ENCODE results near the gene CCL8.

Gene CCL8

GRCh38 chr17:34319039-34319483 lies at the start of gene CCL8:
Gene CCL8, plus strand, starts transcription at chr17:34319435. Its CDS starts 67 bp downstream, at chr17:34319502.
- no peak within 1 kb of the TSS for H3K4me3 ChIP-seq (ENCODE audit: low read depth, low read length)
- no peak for DNase-seq (ENCODE audit: low read depth)
- no peak for TF ChIP-seq CTCF (conservative IDR thresholded peaks at IDR 0.05; ENCODE audit: low read depth, low read length)

GRCh38 chr17:34269969-34270368 lies 49.3 kb upstream of the CCL8 start, which contains the start of gene CCL7:
Gene CCL7, plus strand, starts transcription at chr17:34270221. Its CDS starts 70 bp downstream, at chr17:34270291.
- no peak for DNase-seq (ENCODE audit: low read depth)
- H3K4me3 ChIP-seq (ENCODE audit: low read depth, low read length) = no peak within 1 kb of the TSS
- no peak for TF ChIP-seq CTCF (conservative IDR thresholded peaks at IDR 0.05; ENCODE audit: low read depth, low read length)

- peak; percentile 89 for DNase-seq (ENCODE audit: low read depth)
- H3K4me3 ChIP-seq (ENCODE audit: low read depth, low read length) = no peak overlapping the region
- no peak for TF ChIP-seq CTCF (conservative IDR thresholded peaks at IDR 0.05; ENCODE audit: low read depth, low read length)
These were observed 43.4 kb upstream of the CCL8 start for GRCh38 chr17:34275881-34276280.

- no peak for DNase-seq (ENCODE audit: low read depth)
- TF ChIP-seq CTCF (conservative IDR thresholded peaks at IDR 0.05; ENCODE audit: low read depth, low read length) = no peak
These were observed 42.4 kb upstream of the CCL8 start for GRCh38 chr17:34276826-34277225.

GRCh38 chr17:34283571-34283970 lies 35.7 kb upstream of the CCL8 start:
- no peak for DNase-seq (ENCODE audit: low read depth)
- TF ChIP-seq CTCF (conservative IDR thresholded peaks at IDR 0.05; ENCODE audit: low read depth, low read length) = no peak
- no peak overlapping the region for H3K4me3 ChIP-seq (ENCODE audit: low read depth, low read length)

More at GRCh38 chr17:34276826-34277225, 42.4 kb upstream of the CCL8 start:
- no peak overlapping the region for H3K4me3 ChIP-seq (ENCODE audit: low read depth, low read length)

GRCh38 chr17:34285286-34285792 lies 33.9 kb upstream of the CCL8 start, which contains the start of gene CCL11:
Gene CCL11, plus strand, starts transcription at chr17:34285742. Its CDS starts 67 bp downstream, at chr17:34285809.
- DNase-seq (ENCODE audit: low read depth) = no peak
- TF ChIP-seq CTCF (conservative IDR thresholded peaks at IDR 0.05; ENCODE audit: low read depth, low read length) = no peak
- H3K4me3 ChIP-seq (ENCODE audit: low read depth, low read length) = no peak within 1 kb of the TSS

GRCh38 chr17:34287875-34288274 lies 31.4 kb upstream of the CCL8 start:
- no peak for TF ChIP-seq CTCF (conservative IDR thresholded peaks at IDR 0.05; ENCODE audit: low read depth, low read length)
- DNase-seq (ENCODE audit: low read depth) = no peak

More at GRCh38 chr17:34287875-34288274, 31.4 kb upstream of the CCL8 start:
- H3K4me3 ChIP-seq (ENCODE audit: low read depth, low read length) = no peak overlapping the region
